Mucosa of rectum (tissue), 2 donors: ENCODE results near the gene AK6.

Experiments
- H3K27ac ChIP-seq, 2 donors: one replicate each; pipeline ENCODE4 v1.7.0; 2013; ENCODE audit warnings: inconsistent platforms in 2 of 2, low read depth in 2 of 2, low read length in 2 of 2
- H3K27me3 ChIP-seq, 2 donors: one replicate each; pipeline ENCODE4 v1.7.0; 2013; ENCODE audit warnings: low read length in 2 of 2; ENCODE audit not compliant: control insufficient read depth in 2 of 2, insufficient read depth in 2 of 2
- H3K36me3 ChIP-seq, 2 donors: one replicate each; pipeline ENCODE4 v1.7.0; 2013; ENCODE audit warnings: low read length in 2 of 2; ENCODE audit not compliant: control insufficient read depth in 2 of 2, insufficient read depth in 2 of 2
- H3K4me1 ChIP-seq, 2 donors: one replicate each; pipeline ENCODE4 v1.7.0; 2013; ENCODE audit warnings: low read length in 2 of 2, mild to moderate bottlenecking in 1 of 2; ENCODE audit not compliant: control insufficient read depth in 2 of 2, insufficient read depth in 2 of 2
- H3K4me3 ChIP-seq, 2 donors: one replicate each; pipeline ENCODE4 v1.7.0; 2013; ENCODE audit warnings: low read length in 2 of 2
- H3K9ac ChIP-seq, 2 donors: one replicate each; pipeline ENCODE4 v1.7.0; 2013; ENCODE audit warnings: low read length in 2 of 2, low read depth in 1 of 2, mild to moderate bottlenecking in 1 of 2
- H3K9me3 ChIP-seq, 2 donors: one replicate each; pipeline ENCODE4 v1.7.0; 2013; ENCODE audit warnings: low read length in 2 of 2; ENCODE audit not compliant: control insufficient read depth in 2 of 2
- donor health status: healthy.
- donor health status: Normal muscosa, but diverticular disease.

AK6 gene

DNA sequence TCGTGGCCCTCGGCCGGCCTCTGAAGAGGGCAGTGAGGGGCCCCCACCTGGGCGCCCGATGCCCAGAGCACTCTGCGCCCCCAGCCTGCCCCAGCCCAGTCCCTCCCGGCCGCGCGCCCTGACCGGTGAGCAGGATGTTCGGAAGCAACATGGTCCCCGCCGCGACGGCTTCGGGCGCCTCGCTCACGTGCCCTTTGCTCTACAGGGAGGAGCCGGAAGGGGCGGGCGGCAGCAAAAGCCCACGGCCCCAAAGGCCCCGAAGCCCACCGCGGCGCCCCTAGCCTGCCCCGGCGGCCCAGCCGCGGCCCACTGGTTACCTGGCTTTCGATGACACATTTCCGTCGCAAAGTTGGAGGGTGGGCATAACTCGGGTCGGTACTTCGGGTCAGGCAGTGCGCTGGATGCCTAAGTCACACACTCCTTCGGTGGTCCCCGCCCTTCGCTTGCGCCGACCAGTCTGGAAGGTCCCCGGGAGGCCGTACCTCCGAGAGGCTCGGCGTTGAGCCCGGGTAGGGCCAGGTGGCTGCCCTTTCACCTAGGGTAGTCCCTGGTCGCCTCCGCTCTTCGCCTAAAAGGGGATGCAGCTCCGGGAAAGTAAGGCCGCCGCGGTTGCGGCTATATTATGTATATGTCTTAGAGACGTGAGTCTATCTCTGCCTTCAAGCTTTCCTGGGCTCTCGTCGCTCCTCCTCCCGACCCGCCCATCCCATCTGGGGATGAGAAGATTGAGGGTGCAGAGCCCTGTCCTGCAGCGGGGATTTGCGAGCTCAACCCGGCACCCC, at the start of gene AK6, which contains the start of the genes RAD17 and TAF9:
Gene AK6 (minus strand): TSS at position 181 of the 782 bp plus-strand sequence. CDS start 30 bp downstream, at position 151.
Gene RAD17 (plus strand): TSS at position 479 of the 782 bp plus-strand sequence. CDS start 2,391 bp downstream, outside the sequence.
Gene TAF9 (minus strand): TSS at position 181 of the 782 bp plus-strand sequence. CDS start 3,783 bp downstream, outside the sequence.
- Histone ChIP-seq H3K4me1 (peaks cover 16 to 22% of the 10 kb centered on the region in 2 donors), H3K9me3 (no peaks in the 10 kb centered on the region), H3K9ac (peak within 1 kb of the TSS; percentile 86 to 95), H3K27me3 (no peaks in the 10 kb centered on the region), H3K36me3 (peaks cover 14 to 19% of the 10 kb centered on the region in 2 donors), H3K27ac (peak within 1 kb of the TSS; percentile 96), H3K4me3 (peak within 1 kb of the TSS; percentile 90 to 98)

GRCh38 chr5:69418554-69418953, 49.2 kb upstream of the AK6 start:
- no peak overlapping the region for H3K4me3 ChIP-seq
- no peak overlapping the region for H3K27ac ChIP-seq
- peaks cover 6 to 11% of the 10 kb centered on the region in 2 donors for H3K4me1 ChIP-seq
- no peak overlapping the region for H3K9ac ChIP-seq
- H3K36me3 ChIP-seq, result peaks cover 7 to 10% of the 10 kb centered on the region in 2 donors
- H3K27me3 ChIP-seq, result no peaks in the 10 kb centered on the region
- no peaks in the 10 kb centered on the region for H3K9me3 ChIP-seq

GRCh38 chr5:69416699-69417098, 47.4 kb upstream of the AK6 start:
- Histone ChIP-seq H3K27ac (peak overlapping the region in 1 of 2 donors; percentile 94), H3K27me3 (no peaks in the 10 kb centered on the region), H3K4me3 (peak overlapping the region in 1 of 2 donors; percentile 84), H3K4me1 (peaks cover 6 to 11% of the 10 kb centered on the region in 2 donors), H3K9ac (no peak overlapping the region), H3K36me3 (peaks cover 7 to 14% of the 10 kb centered on the region in 2 donors), H3K9me3 (no peaks in the 10 kb centered on the region)

DNA sequence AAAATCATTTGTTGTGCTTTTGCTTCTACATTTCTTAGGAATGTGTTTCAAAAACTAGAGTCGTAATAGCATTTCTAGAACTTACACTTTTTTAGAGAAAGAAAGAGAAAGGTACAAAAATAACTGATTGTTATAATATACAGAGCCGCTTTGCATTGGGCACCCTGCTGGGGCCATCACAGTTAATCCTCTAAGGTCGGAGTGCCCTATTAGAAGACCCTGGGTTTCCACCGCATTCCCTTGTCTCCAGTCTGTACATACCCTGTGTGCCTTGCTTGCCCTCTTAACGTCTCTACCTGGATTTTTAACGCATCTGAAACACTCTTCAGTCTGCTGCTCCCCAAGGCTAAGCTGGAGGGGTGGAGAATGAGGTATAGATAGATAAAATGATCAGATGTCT, 46.9 kb upstream of the AK6 start:
- Histone ChIP-seq H3K9me3 (no peaks in the 10 kb centered on the region), H3K9ac (peak overlapping the region; percentile 88 to 96), H3K27ac (peak overlapping the region; percentile 85 to 94), H3K4me3 (peak overlapping the region; percentile 84 to 85), H3K4me1 (peaks cover 6 to 11% of the 10 kb centered on the region in 2 donors), H3K36me3 (peaks cover 7 to 19% of the 10 kb centered on the region in 2 donors), H3K27me3 (no peaks in the 10 kb centered on the region)

GRCh38 chr5:69415584-69415958, 46.3 kb upstream of the AK6 start:
- H3K9ac ChIP-seq, result peak overlapping the region; percentile 88 to 96
- H3K4me3 ChIP-seq, result peak overlapping the region; percentile 84 to 85
- peak overlapping the region; percentile 85 to 94 for H3K27ac ChIP-seq
- H3K27me3 ChIP-seq, result no peaks in the 10 kb centered on the region
- H3K4me1 ChIP-seq, result peaks cover 6 to 11% of the 10 kb centered on the region in 2 donors
- peaks cover 7 to 20% of the 10 kb centered on the region in 2 donors for H3K36me3 ChIP-seq
- no peaks in the 10 kb centered on the region for H3K9me3 ChIP-seq

- Histone ChIP-seq H3K27me3 (no peaks in the 10 kb centered on the region), H3K4me3 (peak within 1 kb of the TSS; percentile 84 to 85), H3K27ac (peak within 1 kb of the TSS; percentile 85 to 94), H3K36me3 (peaks cover 7 to 19% of the 10 kb centered on the region in 2 donors), H3K9ac (peak within 1 kb of the TSS; percentile 88 to 96), H3K9me3 (no peaks in the 10 kb centered on the region), H3K4me1 (peaks cover 6 to 11% of the 10 kb centered on the region in 2 donors)
Measured at GRCh38 chr5:69414885-69415583, 45.7 kb upstream of the AK6 start, which contains the start of gene MARVELD2. MARVELD2 (plus strand) TSS chr5:69415116; CDS start chr5:69419386, 4,270 bp downstream.

- no peaks in the 10 kb centered on the region for H3K4me1 ChIP-seq
- H3K9ac ChIP-seq, result no peak overlapping the region
- no peaks in the 10 kb centered on the region for H3K27me3 ChIP-seq
- no peaks in the 10 kb centered on the region for H3K9me3 ChIP-seq
- H3K4me3 ChIP-seq, result no peak overlapping the region
- peaks cover 11 to 14% of the 10 kb centered on the region in 2 donors for H3K36me3 ChIP-seq
- no peak overlapping the region for H3K27ac ChIP-seq
Measured at GRCh38 chr5:69404659-69405330, 35.5 kb upstream of the AK6 start.

GRCh38 chr5:69378376-69378775, 9.1 kb upstream of the AK6 start:
- no peak overlapping the region for H3K9ac ChIP-seq
- no peaks in the 10 kb centered on the region for H3K4me1 ChIP-seq
- H3K27me3 ChIP-seq, result no peaks in the 10 kb centered on the region
- H3K9me3 ChIP-seq, result no peaks in the 10 kb centered on the region
- H3K27ac ChIP-seq, result no peak overlapping the region
- H3K36me3 ChIP-seq, result peaks cover 23 to 31% of the 10 kb centered on the region in 2 donors
- H3K4me3 ChIP-seq, result no peak overlapping the region

DNA sequence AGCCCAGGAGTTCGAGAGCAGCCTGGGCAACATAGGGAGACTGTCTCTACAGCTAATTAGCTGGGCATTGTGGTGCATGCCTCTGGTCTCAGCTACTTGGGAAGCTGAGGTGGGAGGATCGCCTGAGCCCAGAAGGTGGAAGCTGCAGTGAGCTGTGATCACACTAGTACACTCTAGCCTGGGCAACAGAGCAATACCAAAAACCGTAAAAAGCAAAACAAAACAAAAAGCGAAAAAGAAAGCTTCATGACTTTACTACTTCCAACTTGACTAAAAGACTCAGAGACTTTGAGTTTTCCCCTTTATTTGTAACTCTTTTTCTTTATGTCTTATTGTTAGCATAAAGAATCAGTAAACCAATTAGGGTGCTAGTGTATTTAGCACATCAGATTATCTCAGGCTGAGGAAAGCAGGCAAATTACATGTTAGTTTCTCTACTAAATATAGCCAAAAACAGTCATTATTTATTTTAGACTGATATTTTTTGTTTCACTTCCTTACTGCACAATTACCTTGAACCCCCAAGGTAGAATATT, 5.7 kb upstream of the AK6 start:
- peaks cover 15 to 20% of the 10 kb centered on the region in 2 donors for H3K36me3 ChIP-seq
- no peaks in the 10 kb centered on the region for H3K27me3 ChIP-seq
- H3K9ac ChIP-seq, result no peak overlapping the region
- no peaks in the 10 kb centered on the region for H3K9me3 ChIP-seq
- H3K27ac ChIP-seq, result no peak overlapping the region
- H3K4me3 ChIP-seq, result no peak overlapping the region
- peaks cover 8 to 9% of the 10 kb centered on the region in 2 donors for H3K4me1 ChIP-seq
